HepG2 (cell line): ENCODE data around the gene WWP2. TPM values are rescaled to one million over a fixed set of nuclear protein-coding genes. Genes with fewer than 3 reads are reported as not detected.
A peak's percentile ranks its signal among the peaks of the same experiment; 100 is the strongest.

ENCODE experiments used
- ATAC-seq: fragments of 200-7000 bp; cut with Tn5 transposase; 3 replicates; pipeline ENCODE4 v1.9.1; 2020; ENCODE audit warnings: mild to moderate bottlenecking, moderate library complexity
- BruUV-seq: library from RNA; stranded (reverse); fragments of 400-500 nt; replicated peaks from 2 replicates; lab custom pipeline; 2021; lab: Mats Ljungman, UMichigan
- CTCF ChIA-PET: fragments of 300-600 bp; formaldehyde crosslinking; extraction: SDS; loops from one replicate; lab custom pipeline; 2021; ENCODE audit warnings: low total read pairs, inconsistent platforms, low intra/inter-chr PET ratio; lab: Yijun Ruan, JAX
- POLR2A ChIA-PET: fragments of 350-600 bp; sonication (Branson Sonifier 250); formaldehyde crosslinking; loops from one replicate; lab custom pipeline; 2020; ENCODE audit warnings: antibody characterized with exemption, inconsistent platforms; lab: Yijun Ruan, JAX
- DNase-seq: peaks from one replicate; pipeline ENCODE4 v3.0.0-alpha.2; 2015; ENCODE audit warnings: low spot score
- FAIRE-seq: peaks from 3 replicates; lab custom pipeline; 2011; peaks lifted over from hg19 to GRCh38; lab: Jason Lieb, UNC
- H2AFZ ChIP-seq: one replicate; pipeline ENCODE4 v1.6.1; 2011; ENCODE audit warnings: low read length, inconsistent platforms
- H3K27ac ChIP-seq: fragments of 300-600 bp; 3 replicates; pipeline ENCODE4 v1.8.0; 2011; ENCODE audit warnings: mixed run types, mild to moderate bottlenecking, mixed read lengths, low read length, inconsistent platforms; ENCODE audit not compliant: insufficient read depth; ENCODE audit errors: extremely low read length
- H3K27me3 ChIP-seq, 2 experiments: fragments of 200-600 bp in 1 of 2; 2 replicates in 1 of 2; 3 replicates in 1 of 2; pipeline versions ENCODE4 v1.6.0 to v1.8.0; 2011; ENCODE audit warnings: low read length in 2 of 2, mild to moderate bottlenecking in 2 of 2, moderate library complexity in 2 of 2, inconsistent platforms in 1 of 2; ENCODE audit not compliant: insufficient read depth in 2 of 2, control insufficient read depth in 1 of 2
- H3K36me3 ChIP-seq, 2 experiments: fragments of 200-600 bp in 1 of 2; replicated peaks in 1 of 2; 2 replicates in 1 of 2; 3 replicates in 1 of 2; pipeline versions ENCODE4 v1.5.1 to v1.8.0; 2011; ENCODE audit warnings: low read length in 2 of 2, inconsistent platforms in 1 of 2; ENCODE audit not compliant: insufficient read depth in 2 of 2, control insufficient read depth in 1 of 2
- H3K4me1 ChIP-seq: 2 replicates; pipeline ENCODE4 v1.5.1; 2012; ENCODE audit warnings: low read length, inconsistent platforms; ENCODE audit not compliant: insufficient read depth
- H3K4me2 ChIP-seq: 2 replicates; pipeline ENCODE4 v1.6.0; 2011; ENCODE audit warnings: low read depth, low read length, inconsistent platforms
- H3K4me3 ChIP-seq, 3 experiments: fragments of 200-600 bp in 1 of 3; sonication (generic), shearing (Covaris generic) in 1 of 3; replicated peaks in 1 of 3; 2 replicates each; pipeline ENCODE4 v1.5.1; 2011 to 2016; ENCODE audit warnings: low read length in 3 of 3, inconsistent platforms in 2 of 3, low read depth in 2 of 3, mild to moderate bottlenecking in 2 of 3, control low read depth in 1 of 3, mixed read lengths in 1 of 3; ENCODE audit not compliant: insufficient read depth in 1 of 3
- H3K79me2 ChIP-seq: one replicate; pipeline ENCODE4 v1.6.1; 2011; ENCODE audit warnings: low read length, inconsistent platforms; ENCODE audit not compliant: insufficient read depth
- H3K9ac ChIP-seq: 2 replicates; pipeline ENCODE4 v1.6.0; 2011; ENCODE audit warnings: mild to moderate bottlenecking, low read depth, low read length, inconsistent platforms; ENCODE audit not compliant: insufficient read depth
- H3K9me3 ChIP-seq: 2 replicates; pipeline ENCODE4 v1.5.1; 2012; ENCODE audit warnings: mild to moderate bottlenecking, low read length
- H4K20me1 ChIP-seq: 2 replicates; pipeline ENCODE4 v1.6.0; 2011; ENCODE audit warnings: inconsistent platforms, mild to moderate bottlenecking, low read length, moderate library complexity; ENCODE audit not compliant: insufficient read depth
- KDM1A ChIP-seq: IDR thresholded peaks from 2 replicates; pipeline ENCODE4 v1.6.1; 2016; ENCODE audit warnings: missing compliant biosample characterization
- KDM2A ChIP-seq: sonication (generic); formaldehyde crosslinking; IDR thresholded peaks from 2 replicates; pipeline ENCODE4 v1.4.0; 2020; ENCODE audit warnings: low read depth, missing genetic modification reagents, borderline replicate concordance
- NFKB2 ChIP-seq: sonication (generic); formaldehyde crosslinking; IDR thresholded peaks from 2 replicates; pipeline ENCODE4 v1.4.0; 2020; ENCODE audit warnings: missing genetic modification reagents, borderline replicate concordance
- PITX1 ChIP-seq: sonication (generic); formaldehyde crosslinking; IDR thresholded peaks from 2 replicates; pipeline ENCODE4 v1.5.1; 2020; ENCODE audit warnings: mild to moderate bottlenecking, missing genetic modification reagents
- PPARG ChIP-seq: conservative IDR thresholded peaks from 2 replicates; pipeline ENCODE4 v1.6.1; 2016; ENCODE audit warnings: missing biosample characterization, missing genetic modification reagents
- TGIF2 ChIP-seq: IDR thresholded peaks from 2 replicates; pipeline ENCODE4 v1.6.1; 2016; ENCODE audit warnings: control low read depth, missing compliant biosample characterization
- ZC3H13 ChIP-seq: sonication (generic); formaldehyde crosslinking; IDR thresholded peaks from 2 replicates; pipeline ENCODE4 v1.8.1; 2023; ENCODE audit warnings: mild to moderate bottlenecking, missing genetic modification reagents, moderate library complexity
- ZNF253 ChIP-seq: sonication (generic); formaldehyde crosslinking; IDR thresholded peaks from 2 replicates; pipeline ENCODE4 v1.8.0; 2022; ENCODE audit warnings: mild to moderate bottlenecking, missing genetic modification reagents, borderline replicate concordance
- ZNF589 ChIP-seq: sonication (generic); formaldehyde crosslinking; conservative IDR thresholded peaks from 2 replicates; pipeline ENCODE4 v1.8.0; 2022; ENCODE audit warnings: mild to moderate bottlenecking, moderate library complexity, missing genetic modification reagents
- ZNF598 ChIP-seq: sonication (generic); formaldehyde crosslinking; IDR thresholded peaks from 2 replicates; pipeline ENCODE4 v1.5.1; 2020; ENCODE audit warnings: mild to moderate bottlenecking, missing genetic modification reagents, borderline replicate concordance
- ZNF619 ChIP-seq: sonication (generic); formaldehyde crosslinking; IDR thresholded peaks from 2 replicates; pipeline ENCODE4 v1.4.0; 2020; ENCODE audit warnings: mild to moderate bottlenecking, missing genetic modification reagents
- ZNF773 ChIP-seq: sonication (generic); formaldehyde crosslinking; IDR thresholded peaks from 2 replicates; pipeline ENCODE4 v1.4.0; 2020; ENCODE audit warnings: missing genetic modification reagents, borderline replicate concordance
- ZNF782 ChIP-seq: sonication (generic); formaldehyde crosslinking; IDR thresholded peaks from 2 replicates; pipeline ENCODE4 v1.4.0; 2020; ENCODE audit warnings: missing genetic modification reagents, mild to moderate bottlenecking, borderline replicate concordance
- WGBS: methylation state at CpG from one replicate; pipeline ENCODE4 v1.1.6; 2017; ENCODE audit warnings: low lambda C conversion rate; 5-methylcytosine and 5-hydroxymethylcytosine counted together
- in situ Hi-C: cut with HindIII; loops from 2 replicates; pipeline ENCODE4 v1.10.0; 2017; ENCODE audit warnings: low pct_unique_long_range_greater_than_20kb; ENCODE audit not compliant: extremely low pct_ligation_motif_present
- intact Hi-C: fragments of 100-400 bp; cut with micrococcal nuclease; formaldehyde crosslinking; loops from one replicate; pipeline ENCODE4 v1.10.0; 2022; ENCODE audit not compliant: unreplicated experiment
- polyA plus RNA-seq, 8 experiments: library from polyadenylated mRNA; depleted of rRNA in 3 of 8; stranded (reverse) in 7 of 8; unstranded in 1 of 8; fragments of >200 nt; fragmentation: Illumina TruSeq in 4 of 8; extraction: Trizol in 4 of 8; gene quantifications; 2 replicates each; pipeline versions ENCODE4 v1.2.1 to v1.2.3, GENCODE V29; 2011 to 2016; ENCODE audit warnings: low read depth in 4 of 8, missing spikeins in 1 of 8, mixed read lengths in 1 of 8; ENCODE audit not compliant: insufficient read depth in 1 of 8
- total RNA-seq, 5 experiments: library from RNA; depleted of rRNA; stranded (reverse); fragments of >200 nt; fragmentation: Illumina TruSeq; extraction: Trizol; gene quantifications; 2 replicates each; pipeline ENCODE4 v1.2.3, GENCODE V29; 2016; ENCODE audit warnings: low read depth in 1 of 5
- TF ChIP-seq, protein P1 (sequence below): sonication (generic); formaldehyde crosslinking; conservative IDR thresholded peaks from 2 replicates; pipeline ENCODE4 v1.8.0; 2022; ENCODE audit warnings: missing genetic modification reagents
- TF ChIP-seq, protein P2 (sequence below): sonication (generic); formaldehyde crosslinking; IDR thresholded peaks from 2 replicates; pipeline ENCODE4 v1.8.0; 2022; ENCODE audit warnings: mild to moderate bottlenecking, missing genetic modification reagents, borderline replicate concordance
- TF ChIP-seq, protein P3 (sequence below): sonication (generic); formaldehyde crosslinking; conservative IDR thresholded peaks from 2 replicates; pipeline ENCODE4 v1.4.0; 2020; ENCODE audit warnings: missing genetic modification reagents

Gene WWP2
- total and polyA plus RNA-seq, 2 of the 13 experiments (the other 11 are each of a cell fraction or from before 2014, with no cell fraction given) = 11.4 to 28.2 TPM

DNA sequence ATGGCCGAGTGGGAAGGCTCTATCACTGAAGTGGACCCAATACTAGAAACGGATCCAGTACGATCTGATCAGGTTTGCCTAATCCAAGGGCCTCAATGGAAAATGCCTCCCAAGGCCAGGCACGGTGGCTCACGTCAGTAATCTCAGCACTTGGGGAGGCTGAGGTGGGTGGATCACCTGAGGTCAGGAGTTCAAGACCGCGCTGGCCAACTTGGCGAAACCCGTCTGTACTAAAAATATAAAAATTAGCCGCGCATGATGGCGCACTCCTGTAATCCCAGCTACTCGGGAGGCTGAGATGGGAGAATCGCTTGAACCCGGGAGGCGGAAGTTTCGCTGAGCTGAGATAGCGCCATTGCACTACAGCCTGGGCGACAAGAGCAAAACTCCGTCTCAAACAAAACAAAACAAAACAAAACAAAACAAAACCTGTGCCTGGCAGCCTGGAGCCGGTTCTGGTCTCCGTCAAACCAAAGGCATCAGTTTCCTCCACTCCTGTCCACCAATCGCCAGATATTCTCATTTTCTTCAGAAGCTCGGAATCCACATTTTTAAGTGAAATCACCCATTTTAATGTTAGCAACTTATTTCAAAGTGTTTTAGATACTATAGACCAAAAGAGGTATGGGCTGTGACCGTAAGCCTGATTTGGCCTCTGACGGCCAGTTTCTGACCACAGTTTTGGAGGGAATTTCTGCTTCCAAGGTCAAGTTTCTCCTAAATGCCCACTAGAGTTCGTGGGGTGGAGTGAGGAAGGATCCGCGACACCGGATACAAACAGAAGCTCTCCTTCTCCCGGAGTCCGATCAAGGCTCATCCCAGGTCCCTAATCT lies 36.4 kb upstream of the WWP2 start:
- Histone ChIP-seq H3K27me3 (no peaks in the 10 kb centered on the region), H3K4me2 (peak overlapping the region; percentile 97), H3K4me3 (peak overlapping the region; percentile 58 to 72 (median 72)), H3K79me2 (peaks cover 62% of the 10 kb centered on the region), H3K27ac (peak overlapping the region; percentile 87), H3K4me1 (peaks cover 79% of the 10 kb centered on the region), H3K9ac (peak overlapping the region; percentile 83), H2AFZ (no peak overlapping the region), H4K20me1 (no peaks in the 10 kb centered on the region), H3K9me3 (no peaks in the 10 kb centered on the region), H3K36me3 (peaks cover 2 to 9% of the 10 kb centered on the region in 2 experiments; a peak in 3 of 5 replicates)
- ATAC-seq (no peak), FAIRE-seq (no peak), DNase-seq (peak; percentile 28)
- POLR2A ChIA-PET = interaction anchor here (0.8 to 10.0 kb wide), 15 partner anchors 10 to 395 kb away, joined by 3 to 211 read pairs (median 6); partner anchors contain the start of genes NOB1 and WWP2
- CTCF ChIA-PET = no interaction called here
- intact Hi-C loops (loop anchor here (1.0 kb wide), 1 partner anchor 29 kb away; the partner anchor contains the start of gene NOB1), in situ Hi-C loops (no loop called here)
- WGBS = 47% methylated on average over 32 of the region's 32 CpGs
- BruUV-seq = TSS peak; percentile 74
- TF ChIP-seq, protein P1, sequence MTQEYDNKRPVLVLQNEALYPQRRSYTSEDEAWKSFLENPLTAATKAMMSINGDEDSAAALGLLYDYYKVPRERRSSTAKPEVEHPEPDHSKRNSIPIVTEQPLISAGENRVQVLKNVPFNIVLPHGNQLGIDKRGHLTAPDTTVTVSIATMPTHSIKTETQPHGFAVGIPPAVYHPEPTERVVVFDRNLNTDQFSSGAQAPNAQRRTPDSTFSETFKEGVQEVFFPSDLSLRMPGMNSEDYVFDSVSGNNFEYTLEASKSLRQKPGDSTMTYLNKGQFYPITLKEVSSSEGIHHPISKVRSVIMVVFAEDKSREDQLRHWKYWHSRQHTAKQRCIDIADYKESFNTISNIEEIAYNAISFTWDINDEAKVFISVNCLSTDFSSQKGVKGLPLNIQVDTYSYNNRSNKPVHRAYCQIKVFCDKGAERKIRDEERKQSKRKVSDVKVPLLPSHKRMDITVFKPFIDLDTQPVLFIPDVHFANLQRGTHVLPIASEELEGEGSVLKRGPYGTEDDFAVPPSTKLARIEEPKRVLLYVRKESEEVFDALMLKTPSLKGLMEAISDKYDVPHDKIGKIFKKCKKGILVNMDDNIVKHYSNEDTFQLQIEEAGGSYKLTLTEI (CRISPR knock-in tag) = no peak
- TF ChIP-seq KDM2A (CRISPR knock-in tag) = peak; percentile 1; the same call in 1 of the 2 replicates
- 0 out of 2 replicates have a peak, but pooled peaks have one; percentile 32 for TF ChIP-seq PITX1
- TF ChIP-seq ZNF782 (CRISPR knock-in tag) = 0 out of 2 replicates have a peak, but pooled peaks have one; percentile 17
- TF ChIP-seq, protein P2, sequence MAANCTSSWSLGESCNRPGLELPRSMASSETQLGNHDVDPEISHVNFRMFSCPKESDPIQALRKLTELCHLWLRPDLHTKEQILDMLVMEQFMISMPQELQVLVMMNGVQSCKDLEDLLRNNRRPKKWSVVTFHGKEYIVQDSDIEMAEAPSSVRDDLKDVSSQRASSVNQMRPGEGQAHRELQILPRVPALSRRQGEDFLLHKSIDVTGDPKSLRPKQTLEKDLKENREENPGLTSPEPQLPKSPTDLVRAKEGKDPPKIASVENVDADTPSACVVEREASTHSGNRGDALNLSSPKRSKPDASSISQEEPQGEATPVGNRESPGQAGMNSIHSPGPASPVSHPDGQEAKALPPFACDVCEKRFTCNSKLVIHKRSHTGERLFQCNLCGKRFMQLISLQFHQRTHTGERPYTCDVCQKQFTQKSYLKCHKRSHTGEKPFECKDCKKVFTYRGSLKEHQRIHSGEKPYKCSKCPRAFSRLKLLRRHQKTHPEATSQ = 0 out of 2 replicates have a peak, but pooled peaks have one; percentile 12
- 0 out of 2 replicates have a peak, but pooled peaks have one; percentile 4 for TF ChIP-seq ZNF589 (CRISPR knock-in tag)
- no peak; the same call in 1 of the 2 replicates for TF ChIP-seq KDM1A (CRISPR knock-in tag)
- 0 out of 2 replicates have a peak, but pooled peaks have one; percentile 2 for TF ChIP-seq PPARG
- TF ChIP-seq ZNF773 (CRISPR knock-in tag) = no peak
- TF ChIP-seq TGIF2 (CRISPR knock-in tag) = 0 out of 2 replicates have a peak, but pooled peaks have one; percentile 7
- TF ChIP-seq ZNF253 (CRISPR knock-in tag) = 0 out of 2 replicates have a peak, but pooled peaks have one; percentile 59
- TF ChIP-seq ZNF619 (CRISPR knock-in tag) = 0 out of 2 replicates have a peak, but pooled peaks have one; percentile 24
- TF ChIP-seq NFKB2 (CRISPR knock-in tag) = 0 out of 2 replicates have a peak, but pooled peaks have one; percentile 43
- no peak for TF ChIP-seq ZNF598 (CRISPR knock-in tag)
- TF ChIP-seq, protein P3, sequence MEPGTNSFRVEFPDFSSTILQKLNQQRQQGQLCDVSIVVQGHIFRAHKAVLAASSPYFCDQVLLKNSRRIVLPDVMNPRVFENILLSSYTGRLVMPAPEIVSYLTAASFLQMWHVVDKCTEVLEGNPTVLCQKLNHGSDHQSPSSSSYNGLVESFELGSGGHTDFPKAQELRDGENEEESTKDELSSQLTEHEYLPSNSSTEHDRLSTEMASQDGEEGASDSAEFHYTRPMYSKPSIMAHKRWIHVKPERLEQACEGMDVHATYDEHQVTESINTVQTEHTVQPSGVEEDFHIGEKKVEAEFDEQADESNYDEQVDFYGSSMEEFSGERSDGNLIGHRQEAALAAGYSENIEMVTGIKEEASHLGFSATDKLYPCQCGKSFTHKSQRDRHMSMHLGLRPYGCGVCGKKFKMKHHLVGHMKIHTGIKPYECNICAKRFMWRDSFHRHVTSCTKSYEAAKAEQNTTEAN = no peak
- TF ChIP-seq ZC3H13 (CRISPR knock-in tag) = 0 out of 2 replicates have a peak, but pooled peaks have one; percentile 35
